Neural cell (in vitro differentiated cells): ENCODE results near the gene SGIP1.

ENCODE experiments used
- CTCF ChIP-seq: fragments of 450-650 bp; IDR thresholded peaks from 2 replicates; pipeline ENCODE4 v1.5.1; 2014; ENCODE audit warnings: antibody characterized with exemption, mild to moderate bottlenecking, moderate library complexity; ENCODE audit not compliant: poor library complexity, severe bottlenecking
- EP300 ChIP-seq: fragments of 450-650 bp; conservative IDR thresholded peaks from 2 replicates; pipeline ENCODE4 v1.6.1; 2014; ENCODE audit warnings: antibody characterized with exemption, mild to moderate bottlenecking, moderate library complexity; ENCODE audit not compliant: poor library complexity, severe bottlenecking
- EZH2 ChIP-seq: fragments of 200-600, 300-800 bp; shearing (Covaris generic), sonication (generic); IDR thresholded peaks from 2 replicates; pipeline ENCODE4 v1.6.1; 2014; ENCODE audit warnings: antibody characterized with exemption, low read length, borderline replicate concordance, mild to moderate bottlenecking; ENCODE audit not compliant: insufficient read depth, poor library complexity, severe bottlenecking
- MXI1 ChIP-seq: fragments of 450-650 bp; conservative IDR thresholded peaks from 2 replicates; pipeline ENCODE4 v1.6.1; 2014; ENCODE audit warnings: antibody characterized with exemption, mild to moderate bottlenecking; ENCODE audit not compliant: poor library complexity, severe bottlenecking
- POLR2AphosphoS5 ChIP-seq: IDR thresholded peaks from 2 replicates; pipeline ENCODE4 v1.6.1; 2012
- RAD21 ChIP-seq: fragments of 450-650 bp; conservative IDR thresholded peaks from 2 replicates; pipeline ENCODE4 v1.6.1; 2014; ENCODE audit warnings: antibody characterized with exemption, mild to moderate bottlenecking, moderate library complexity
- SMC3 ChIP-seq: fragments of 450-650 bp; conservative IDR thresholded peaks from 2 replicates; pipeline ENCODE4 v1.6.1; 2014; ENCODE audit warnings: antibody characterized with exemption, mild to moderate bottlenecking, moderate library complexity; ENCODE audit not compliant: poor library complexity
- TAF1 ChIP-seq: IDR thresholded peaks from 2 replicates; pipeline ENCODE4 v1.6.1; 2012; ENCODE audit warnings: low read depth
- TF ChIP-seq, protein P1 (sequence below): IDR thresholded peaks from 2 replicates; pipeline ENCODE4 v1.6.1; 2012; ENCODE audit warnings: borderline replicate concordance

DNA sequence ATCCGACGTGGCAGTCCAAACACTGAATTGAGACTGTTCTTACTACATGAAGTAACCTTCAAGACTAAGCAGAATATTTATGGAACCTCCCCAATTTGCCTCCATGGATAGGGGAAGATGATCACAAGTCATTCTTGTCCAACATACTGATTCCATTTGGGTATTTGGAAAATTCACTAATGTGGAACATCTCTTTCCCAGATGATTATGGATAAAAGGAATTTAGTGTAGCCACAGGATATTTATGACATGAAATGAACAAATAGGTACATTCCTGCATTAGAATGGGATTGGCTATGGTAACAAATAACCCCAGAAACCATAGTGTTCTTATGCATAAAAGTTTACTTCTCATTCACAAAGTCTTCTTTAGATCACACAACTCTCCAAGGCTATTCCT, 40.2 kb upstream of the SGIP1 start:
- TF ChIP-seq TAF1: no peak
- no peak for TF ChIP-seq CTCF
- TF ChIP-seq POLR2AphosphoS5: no peak
- no peak for TF ChIP-seq EP300
- TF ChIP-seq RAD21: no peak
- TF ChIP-seq EZH2: no peak
- TF ChIP-seq, protein P1, sequence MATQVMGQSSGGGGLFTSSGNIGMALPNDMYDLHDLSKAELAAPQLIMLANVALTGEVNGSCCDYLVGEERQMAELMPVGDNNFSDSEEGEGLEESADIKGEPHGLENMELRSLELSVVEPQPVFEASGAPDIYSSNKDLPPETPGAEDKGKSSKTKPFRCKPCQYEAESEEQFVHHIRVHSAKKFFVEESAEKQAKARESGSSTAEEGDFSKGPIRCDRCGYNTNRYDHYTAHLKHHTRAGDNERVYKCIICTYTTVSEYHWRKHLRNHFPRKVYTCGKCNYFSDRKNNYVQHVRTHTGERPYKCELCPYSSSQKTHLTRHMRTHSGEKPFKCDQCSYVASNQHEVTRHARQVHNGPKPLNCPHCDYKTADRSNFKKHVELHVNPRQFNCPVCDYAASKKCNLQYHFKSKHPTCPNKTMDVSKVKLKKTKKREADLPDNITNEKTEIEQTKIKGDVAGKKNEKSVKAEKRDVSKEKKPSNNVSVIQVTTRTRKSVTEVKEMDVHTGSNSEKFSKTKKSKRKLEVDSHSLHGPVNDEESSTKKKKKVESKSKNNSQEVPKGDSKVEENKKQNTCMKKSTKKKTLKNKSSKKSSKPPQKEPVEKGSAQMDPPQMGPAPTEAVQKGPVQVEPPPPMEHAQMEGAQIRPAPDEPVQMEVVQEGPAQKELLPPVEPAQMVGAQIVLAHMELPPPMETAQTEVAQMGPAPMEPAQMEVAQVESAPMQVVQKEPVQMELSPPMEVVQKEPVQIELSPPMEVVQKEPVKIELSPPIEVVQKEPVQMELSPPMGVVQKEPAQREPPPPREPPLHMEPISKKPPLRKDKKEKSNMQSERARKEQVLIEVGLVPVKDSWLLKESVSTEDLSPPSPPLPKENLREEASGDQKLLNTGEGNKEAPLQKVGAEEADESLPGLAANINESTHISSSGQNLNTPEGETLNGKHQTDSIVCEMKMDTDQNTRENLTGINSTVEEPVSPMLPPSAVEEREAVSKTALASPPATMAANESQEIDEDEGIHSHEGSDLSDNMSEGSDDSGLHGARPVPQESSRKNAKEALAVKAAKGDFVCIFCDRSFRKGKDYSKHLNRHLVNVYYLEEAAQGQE: no peak
- no peak for TF ChIP-seq MXI1
- no peak for TF ChIP-seq SMC3
